NCI-H2171 (cell line): ENCODE measurements around the gene DLG2.
"Not testable (repeated sequence)": the region's sequence is repeated elsewhere in the genome, so short reads cannot be mapped to it uniquely, and the experiment has no call there.

ENCODE experiments used
- DNase-seq: peaks from one replicate; lab custom pipeline; 2025; lab: John Stamatoyannopoulos, UW

The DLG2 gene

DNA sequence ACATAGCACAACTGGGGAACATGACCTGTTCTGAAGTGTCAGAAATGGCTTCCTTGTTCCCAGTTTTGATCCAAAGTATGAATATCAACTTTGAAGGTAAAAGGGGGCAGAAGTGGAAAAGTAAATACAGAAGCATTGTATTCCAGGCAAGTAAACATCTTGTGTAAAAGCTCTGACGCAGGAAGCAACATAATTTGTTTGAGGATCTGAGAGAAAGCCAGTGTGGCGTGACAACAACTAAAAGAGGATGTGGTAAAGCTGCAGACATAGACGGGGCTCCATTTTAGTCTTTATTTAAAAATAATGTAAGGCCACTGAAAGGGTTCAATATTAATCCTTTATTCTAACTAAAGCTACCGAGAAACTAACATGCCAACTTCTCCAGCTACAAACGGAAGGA, 310.2 kb downstream of the DLG2 start:
- no peak for DNase-seq

DNA sequence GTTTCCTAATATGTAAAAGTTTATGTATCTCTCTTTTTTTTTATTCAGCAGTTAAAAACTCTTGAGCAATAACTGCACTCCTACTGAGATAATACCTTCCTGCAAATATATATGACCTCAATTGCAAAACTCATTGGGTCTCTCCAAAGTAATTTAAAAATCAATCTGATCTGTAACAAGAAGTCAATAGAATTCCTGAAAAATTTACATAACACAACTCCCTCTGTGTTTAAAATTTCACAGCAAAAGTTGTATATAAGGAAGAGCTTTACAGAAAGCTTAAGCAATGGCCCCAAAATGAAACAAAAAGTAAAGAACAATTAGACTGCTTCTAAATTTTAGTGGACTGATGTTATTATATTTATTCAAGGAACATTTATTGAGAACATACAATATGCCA, 313.4 kb downstream of the DLG2 start:
- no peak for DNase-seq

- DNase-seq = no peak
Measured at GRCh38 chr11:85310479-85310878, 316.7 kb downstream of the DLG2 start.

DNA sequence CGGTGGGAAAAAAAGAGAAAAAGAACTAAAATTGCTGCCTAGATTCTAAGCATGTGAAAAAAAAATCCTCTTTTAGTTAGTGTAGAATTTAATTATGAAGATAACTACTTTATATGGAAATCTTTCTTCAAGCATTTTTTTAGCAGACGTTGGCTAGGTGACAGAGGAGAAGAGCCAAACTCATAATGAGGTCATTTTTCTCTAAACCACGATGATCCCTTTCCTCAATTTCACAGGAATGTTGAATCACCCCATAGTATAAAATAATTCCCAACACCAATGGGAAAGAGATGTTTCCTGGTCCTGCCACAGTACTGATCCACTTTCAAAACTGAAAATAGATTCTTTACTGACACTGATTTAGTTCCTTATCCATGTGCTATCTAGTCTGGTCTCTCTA, 319.8 kb downstream of the DLG2 start:
- no peak for DNase-seq

GRCh38 chr11:85301895-85302678, 325.1 kb downstream of the DLG2 start:
- DNase-seq = no peak

- DNase-seq = no peak
Measured at GRCh38 chr11:85299258-85299942, 327.7 kb downstream of the DLG2 start.

DNA sequence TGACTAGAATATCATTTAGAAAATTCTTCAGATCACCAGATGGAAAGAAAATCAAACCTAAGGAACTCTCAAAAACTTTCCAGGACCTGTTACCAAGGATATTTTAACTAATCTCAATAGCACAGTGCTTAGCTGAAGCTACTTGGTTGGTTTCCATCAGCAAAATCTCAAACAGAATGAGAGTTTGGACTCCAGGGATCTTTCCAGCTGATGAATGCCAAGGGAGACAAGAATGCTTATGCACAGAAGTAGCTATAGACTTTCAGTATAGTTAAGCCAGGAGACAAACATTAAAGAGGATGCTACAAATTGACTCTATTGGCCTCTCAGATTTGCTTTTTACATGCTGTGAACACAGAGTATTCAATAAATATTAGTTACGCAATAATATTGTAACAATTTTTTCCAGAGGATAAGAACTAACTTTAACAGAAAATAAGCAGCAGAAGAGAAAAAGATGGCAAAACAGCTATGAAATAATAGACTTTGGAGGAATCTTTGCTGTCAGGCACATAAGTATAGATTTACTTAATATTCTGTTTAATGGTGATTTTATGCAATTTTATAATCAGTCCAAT, 331.4 kb downstream of the DLG2 start:
- DNase-seq = no peak

- no peak for DNase-seq
Measured at GRCh38 chr11:85281550-85281949, 345.6 kb downstream of the DLG2 start.

- DNase-seq = no peak
Measured at GRCh38 chr11:85279267-85279666, 347.9 kb downstream of the DLG2 start.

- DNase-seq = no peak
Measured at GRCh38 chr11:85277693-85278092, 349.5 kb downstream of the DLG2 start.

DNA sequence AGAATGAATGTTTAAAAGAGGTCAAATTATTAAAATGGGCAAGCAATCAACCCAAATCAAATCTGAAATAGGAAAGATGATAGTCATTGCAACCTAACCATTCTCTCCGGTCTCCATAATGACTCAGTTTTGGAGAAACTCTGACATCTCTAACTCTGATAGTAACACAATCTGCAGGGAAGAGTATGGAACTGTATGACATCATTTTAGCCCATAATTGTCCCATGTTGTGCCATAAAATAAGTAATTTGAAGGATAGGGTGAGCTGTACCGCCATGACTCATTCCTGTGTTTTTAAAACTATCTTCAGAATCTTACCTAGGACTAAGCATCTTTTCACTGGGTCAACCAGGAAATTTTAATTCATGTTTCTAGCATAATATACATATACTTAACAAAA, 350.8 kb downstream of the DLG2 start:
- DNase-seq = no peak

GRCh38 chr11:85270315-85270714, 356.8 kb downstream of the DLG2 start:
- not testable (repeated sequence) for DNase-seq

GRCh38 chr11:85269109-85269508, 358.0 kb downstream of the DLG2 start:
- no peak for DNase-seq

GRCh38 chr11:85266646-85267045, 360.5 kb downstream of the DLG2 start:
- no peak for DNase-seq

GRCh38 chr11:85263328-85263727, 363.8 kb downstream of the DLG2 start:
- no peak for DNase-seq

GRCh38 chr11:85257837-85258236, 369.3 kb downstream of the DLG2 start:
- no peak for DNase-seq

DNA sequence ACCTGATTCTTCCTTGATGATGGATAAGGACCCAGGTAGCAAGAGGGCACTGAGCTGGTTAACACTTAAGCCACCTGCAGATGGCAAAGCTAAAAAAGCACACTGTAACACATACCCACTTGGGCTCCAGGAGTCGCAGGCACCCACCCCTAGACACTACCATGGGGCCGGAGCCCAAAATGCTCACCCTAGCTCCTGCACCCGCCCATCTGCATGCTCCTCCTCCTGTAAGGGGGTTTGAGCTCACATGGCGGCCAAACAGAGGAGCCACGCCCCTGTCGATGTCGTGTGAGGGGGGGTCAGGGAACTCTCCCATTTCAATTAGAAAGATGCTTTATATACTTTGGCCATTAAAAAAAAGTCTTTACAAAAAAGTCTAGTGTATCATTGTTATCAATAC, 370.7 kb downstream of the DLG2 start:
- no peak for DNase-seq

DNA sequence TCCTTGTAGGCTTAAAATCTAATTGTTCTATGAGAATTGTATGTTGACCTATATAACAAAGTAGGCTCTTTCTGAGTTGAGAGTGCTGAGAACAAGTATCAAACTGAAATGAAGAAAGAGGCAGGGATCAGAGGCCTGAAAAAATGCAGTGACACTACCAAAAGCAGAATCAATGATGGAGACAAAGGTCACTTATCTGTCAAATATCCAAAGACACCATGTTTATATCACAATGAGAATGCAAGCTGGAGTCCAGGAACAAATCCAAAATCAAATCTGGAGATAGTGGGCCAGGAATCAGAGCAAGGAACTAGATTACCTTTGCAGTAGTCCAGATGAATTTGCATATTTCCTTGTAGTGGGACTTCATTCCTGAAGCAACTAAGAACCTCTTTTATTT, 377.7 kb downstream of the DLG2 start:
- no peak for DNase-seq

- DNase-seq = no peak
Measured at GRCh38 chr11:85247797-85248196, 379.3 kb downstream of the DLG2 start.

DNA sequence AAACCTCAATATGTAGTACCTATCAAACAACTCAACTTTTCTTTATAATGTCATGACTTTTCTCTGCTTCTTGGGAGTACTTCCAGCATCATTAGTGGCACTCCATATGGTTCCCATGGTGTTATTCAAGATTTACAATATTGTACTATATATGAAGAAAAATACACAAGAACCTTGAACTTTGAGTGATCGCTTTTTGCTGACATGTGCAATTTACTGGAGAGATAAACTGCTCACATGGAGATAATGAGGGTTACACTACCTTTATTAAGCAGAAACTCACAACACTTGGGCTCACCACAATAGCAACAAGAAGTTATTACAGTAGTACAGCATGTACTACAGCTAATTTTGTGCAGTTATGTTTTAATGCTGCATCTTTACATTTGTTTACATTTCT, 388.2 kb downstream of the DLG2 start:
- no peak for DNase-seq

GRCh38 chr11:85238038-85238437, 389.1 kb downstream of the DLG2 start:
- DNase-seq = not testable (repeated sequence)

- DNase-seq = no peak
Measured at GRCh38 chr11:85236211-85236610, 390.9 kb downstream of the DLG2 start.

DNA sequence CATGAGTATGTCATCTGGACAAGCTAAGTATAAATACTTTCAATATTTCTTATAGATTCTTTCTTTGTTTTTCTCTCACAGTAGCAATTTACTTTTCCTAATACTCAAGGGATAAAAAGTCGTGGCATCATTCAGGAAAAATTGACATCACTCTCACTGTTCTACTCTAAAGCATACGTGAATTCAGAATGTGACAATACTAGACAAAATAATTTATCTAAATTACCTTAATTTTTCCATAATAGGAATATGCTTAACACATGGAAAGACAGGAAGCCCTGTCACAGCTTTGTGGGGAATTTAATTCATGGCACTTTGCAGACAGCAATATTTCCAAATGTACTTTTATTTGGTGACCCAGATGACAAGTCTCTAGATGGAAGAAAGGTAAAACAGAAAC, 394.6 kb downstream of the DLG2 start:
- DNase-seq = no peak
